Smooth muscle cell (in vitro differentiated cells): ENCODE data around the gene FRRS1. TPM values are rescaled to one million over a fixed set of nuclear protein-coding genes. Genes with fewer than 3 reads are reported as not detected.

Experiments used
- DNase-seq: peaks from one replicate; lab custom pipeline; 2025; ENCODE audit not compliant: unreplicated experiment; lab: John Stamatoyannopoulos, UW
- H2AFZ ChIP-seq: fragments of 200-600 bp; sonication (generic); 2 replicates; pipeline ENCODE4 v1.6.0; 2016; ENCODE audit warnings: antibody characterized with exemption, low read depth, mild to moderate bottlenecking
- H3F3A ChIP-seq: fragments of 200-600 bp; sonication (generic); 2 replicates; pipeline ENCODE4 v1.6.0; 2017; ENCODE audit warnings: antibody characterized with exemption, low read depth
- H3K27ac ChIP-seq: fragments of 200-600 bp; sonication (generic); 2 replicates; pipeline ENCODE4 v1.5.1; 2016; ENCODE audit warnings: low read depth, mild to moderate bottlenecking
- H3K27me3 ChIP-seq: fragments of 200-600 bp; sonication (generic); 2 replicates; pipeline ENCODE4 v1.6.1; 2016; ENCODE audit warnings: low read depth, mild to moderate bottlenecking
- H3K36me3 ChIP-seq: fragments of 200-600 bp; sonication (generic); 2 replicates; pipeline ENCODE4 v1.5.1; 2016; ENCODE audit warnings: low read depth
- H3K4me1 ChIP-seq: fragments of 200-600 bp; sonication (generic); 2 replicates; pipeline ENCODE4 v1.5.1; 2016; ENCODE audit warnings: low read depth
- H3K4me2 ChIP-seq: fragments of 200-600 bp; sonication (generic); 2 replicates; pipeline ENCODE4 v1.6.0; 2016; ENCODE audit warnings: mild to moderate bottlenecking
- H3K4me3 ChIP-seq: fragments of 200-600 bp; sonication (generic); 2 replicates; pipeline ENCODE4 v1.5.1; 2016; ENCODE audit warnings: mild to moderate bottlenecking
- H3K79me2 ChIP-seq: fragments of 200-600 bp; sonication (generic); 2 replicates; pipeline ENCODE4 v1.6.0; 2016; ENCODE audit warnings: low read depth, mild to moderate bottlenecking
- H3K9ac ChIP-seq: fragments of 200-600 bp; sonication (generic); 2 replicates; pipeline ENCODE4 v1.6.0; 2016; ENCODE audit warnings: low read depth
- H3K9me3 ChIP-seq: fragments of 200-600 bp; sonication (generic); replicated peaks from 2 replicates; pipeline ENCODE4 v1.5.1; 2016; ENCODE audit warnings: low read depth
- H4K20me1 ChIP-seq: fragments of 200-600 bp; sonication (generic); 2 replicates; pipeline ENCODE4 v1.6.0; 2016; ENCODE audit warnings: low read depth
- CTCF ChIP-seq: fragments of 200-600 bp; sonication (generic); IDR thresholded peaks from 2 replicates; pipeline ENCODE4 v1.5.1; 2017; ENCODE audit warnings: borderline replicate concordance, mild to moderate bottlenecking, antibody characterized with exemption; ENCODE audit not compliant: insufficient read depth, poor library complexity, severe bottlenecking
- WGBS: methylation state at CpG from one replicate; pipeline ENCODE4 v1.1.7; 2016; ENCODE audit warnings: low lambda C conversion rate; 5-methylcytosine and 5-hydroxymethylcytosine counted together
- polyA plus RNA-seq: library from polyadenylated mRNA; unstranded; fragments of >200 nt; fragmentation: Nextera tagmentation; extraction: Ambion mirVana; gene quantifications from 2 replicates; pipeline ENCODE4 v1.2.1, GENCODE V29; 2016
- total RNA-seq: library from RNA; depleted of rRNA; stranded (reverse); fragments of >200 nt; gene quantifications from 2 replicates; pipeline ENCODE4 v1.2.3, GENCODE V29; 2014

The FRRS1 gene
- total and polyA plus RNA-seq, 2 experiments from 2014 or later: 0.79 to 17.0 TPM

DNA sequence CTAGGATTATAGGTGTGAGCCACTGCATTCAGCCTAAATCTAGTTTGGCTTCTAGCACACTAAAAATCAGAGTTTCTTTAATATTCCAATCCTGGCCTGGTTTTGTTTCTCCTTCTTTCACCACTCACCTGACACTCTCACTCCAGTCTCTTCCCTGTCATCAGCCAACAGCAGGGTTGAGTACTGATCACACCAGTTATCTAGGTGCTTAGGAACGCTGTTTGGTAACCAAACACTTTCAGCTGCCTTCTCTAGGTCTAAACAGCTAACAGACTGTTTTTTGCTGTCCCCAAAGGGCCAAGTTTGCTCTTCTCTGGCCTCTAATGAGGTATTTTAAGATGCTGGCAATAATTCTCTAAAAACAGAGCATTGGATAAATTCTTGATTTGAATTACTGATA lies 17.7 kb upstream of the FRRS1 start:
- 59% methylated on average over 1 of the region's 1 CpG for WGBS
- no peaks in the 10 kb centered on the region for H3K4me1 ChIP-seq
- H4K20me1 ChIP-seq: no peaks in the 10 kb centered on the region
- no peak overlapping the region for H3K4me3 ChIP-seq
- H2AFZ ChIP-seq: no peak overlapping the region
- no peaks in the 10 kb centered on the region for H3K27me3 ChIP-seq
- H3F3A ChIP-seq: no peaks in the 10 kb centered on the region
- no peak overlapping the region for H3K27ac ChIP-seq
- no peaks in the 10 kb centered on the region for H3K79me2 ChIP-seq
- H3K9ac ChIP-seq: no peak overlapping the region
- no peak for TF ChIP-seq CTCF
- H3K4me2 ChIP-seq: no peak overlapping the region
- no peaks in the 10 kb centered on the region for H3K36me3 ChIP-seq
- no peak for DNase-seq
- H3K9me3 ChIP-seq: no peaks in the 10 kb centered on the region

DNA sequence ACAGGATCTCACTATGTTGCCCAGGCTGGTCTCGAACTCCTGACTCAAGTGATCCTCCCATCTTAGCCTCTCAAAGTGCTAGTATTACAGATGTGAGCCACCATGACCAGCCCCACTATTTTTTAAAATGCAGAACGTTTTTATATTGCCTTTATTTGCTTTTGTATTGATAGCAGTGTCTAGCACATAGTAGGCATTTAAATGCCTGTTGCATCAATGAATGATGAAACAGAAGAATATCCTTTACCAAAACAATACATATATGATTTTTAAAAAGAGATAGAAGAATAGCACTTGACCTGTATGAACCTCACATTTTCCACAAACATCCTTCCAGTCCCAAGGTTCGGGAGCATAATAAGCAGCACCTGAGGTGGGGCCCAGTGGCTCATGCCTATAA lies 16.5 kb upstream of the FRRS1 start:
- no peak for DNase-seq
- H3K4me2 ChIP-seq: no peak overlapping the region
- no peaks in the 10 kb centered on the region for H3K27me3 ChIP-seq
- no peak overlapping the region for H3K4me3 ChIP-seq
- no peaks in the 10 kb centered on the region for H3K36me3 ChIP-seq
- H3K9ac ChIP-seq: no peak overlapping the region
- no peaks in the 10 kb centered on the region for H3K79me2 ChIP-seq
- H3K4me1 ChIP-seq: no peaks in the 10 kb centered on the region
- H2AFZ ChIP-seq: no peak overlapping the region
- 76% methylated on average over 3 of the region's 3 CpGs for WGBS
- no peak for TF ChIP-seq CTCF
- H3K27ac ChIP-seq: no peak overlapping the region
- H3F3A ChIP-seq: no peaks in the 10 kb centered on the region
- H4K20me1 ChIP-seq: no peaks in the 10 kb centered on the region
- H3K9me3 ChIP-seq: no peaks in the 10 kb centered on the region

- H3K79me2 ChIP-seq: no peaks in the 10 kb centered on the region
- no peak overlapping the region for H3K4me2 ChIP-seq
- no peaks in the 10 kb centered on the region for H3K36me3 ChIP-seq
- H3K27me3 ChIP-seq: no peaks in the 10 kb centered on the region
- no peaks in the 10 kb centered on the region for H3K9me3 ChIP-seq
- no peak for DNase-seq
- H2AFZ ChIP-seq: no peak overlapping the region
- no peak overlapping the region for H3K4me3 ChIP-seq
- no peak for TF ChIP-seq CTCF
- WGBS: 97% methylated on average over 1 of the region's 1 CpG
- H3K9ac ChIP-seq: no peak overlapping the region
- no peaks in the 10 kb centered on the region for H4K20me1 ChIP-seq
- no peak overlapping the region for H3K27ac ChIP-seq
- no peaks in the 10 kb centered on the region for H3F3A ChIP-seq
- H3K4me1 ChIP-seq: no peaks in the 10 kb centered on the region
Observed at GRCh38 chr1:99782397-99782796, 16.0 kb upstream of the FRRS1 start.

DNA sequence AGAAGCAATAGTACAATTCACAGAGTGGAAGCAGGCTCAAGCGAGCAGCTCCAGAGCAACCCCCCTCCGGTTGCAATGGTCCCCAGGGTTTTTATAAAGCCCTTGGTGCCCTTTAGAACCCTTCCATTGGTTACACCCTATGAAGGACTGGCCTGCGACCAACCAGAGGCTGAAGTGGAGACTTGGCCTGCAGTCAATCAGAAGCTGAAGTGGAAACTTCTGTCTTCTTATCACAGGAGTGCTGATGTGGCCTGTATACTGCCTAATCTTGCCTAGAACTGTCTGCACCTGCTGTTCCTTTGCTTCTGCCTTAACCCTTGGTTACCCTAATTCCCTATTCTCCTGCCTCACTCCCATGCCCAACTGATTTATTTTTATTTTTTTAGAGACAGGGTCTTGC lies 15.4 kb upstream of the FRRS1 start:
- H2AFZ ChIP-seq: no peak overlapping the region
- no peak overlapping the region for H3K4me2 ChIP-seq
- H3K4me3 ChIP-seq: no peak overlapping the region
- no peaks in the 10 kb centered on the region for H3K79me2 ChIP-seq
- H3K27me3 ChIP-seq: no peaks in the 10 kb centered on the region
- no peak overlapping the region for H3K9ac ChIP-seq
- no peaks in the 10 kb centered on the region for H3K9me3 ChIP-seq
- H3K27ac ChIP-seq: no peak overlapping the region
- no peaks in the 10 kb centered on the region for H3F3A ChIP-seq
- no peaks in the 10 kb centered on the region for H3K36me3 ChIP-seq
- no peak for TF ChIP-seq CTCF
- WGBS: 89% methylated on average over 3 of the region's 3 CpGs
- no peaks in the 10 kb centered on the region for H3K4me1 ChIP-seq
- no peaks in the 10 kb centered on the region for H4K20me1 ChIP-seq
- no peak for DNase-seq
